ENCODE data around the gene CENPB. TPM values are rescaled to one million over a fixed set of nuclear protein-coding genes. Genes with fewer than 3 reads are reported as not detected.

Gene CENPB
- total RNA-seq, 4 donors from 2014 or later, result 38.8 to 81.4 (median 67.1) TPM

DNA sequence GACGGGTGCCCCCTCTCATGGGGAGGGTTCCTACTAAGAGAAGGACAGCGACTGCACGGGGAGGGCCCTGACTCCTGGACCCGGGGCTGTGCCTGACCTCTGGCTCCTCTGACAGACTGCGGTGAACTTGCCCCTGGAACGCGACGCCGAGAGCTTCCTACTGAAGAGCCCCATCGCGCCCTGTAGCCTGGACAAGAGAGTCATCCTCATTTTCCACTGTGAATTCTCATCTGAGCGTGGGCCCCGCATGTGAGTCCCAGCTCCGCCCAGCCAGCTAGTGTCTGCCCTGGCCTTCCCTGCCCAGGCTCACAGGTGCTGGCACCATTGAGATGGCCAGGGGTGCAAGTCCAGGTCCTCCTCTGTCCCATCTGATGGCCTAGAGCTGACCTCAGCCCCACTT, 16.7 kb upstream of the CENPB start:
- Histone ChIP-seq H3K4me3 (no peak overlapping the region), H3K9me3 (no peaks in the 10 kb centered on the region), H3K36me3 (peaks cover 9 to 64% (median 50%) of the 10 kb centered on the region in 3 donors), H3K27me3 (no peaks in the 10 kb centered on the region), H3K27ac (peak overlapping the region in 1 of 4 donors; percentile 96), H3K4me1 (peaks cover 49 to 94% (median 66%) of the 10 kb centered on the region in 3 donors)
- intact Hi-C loops (cut with DNase I), result no loop called here
- DNase-seq, result no peak
- TF ChIP-seq, protein P1, sequence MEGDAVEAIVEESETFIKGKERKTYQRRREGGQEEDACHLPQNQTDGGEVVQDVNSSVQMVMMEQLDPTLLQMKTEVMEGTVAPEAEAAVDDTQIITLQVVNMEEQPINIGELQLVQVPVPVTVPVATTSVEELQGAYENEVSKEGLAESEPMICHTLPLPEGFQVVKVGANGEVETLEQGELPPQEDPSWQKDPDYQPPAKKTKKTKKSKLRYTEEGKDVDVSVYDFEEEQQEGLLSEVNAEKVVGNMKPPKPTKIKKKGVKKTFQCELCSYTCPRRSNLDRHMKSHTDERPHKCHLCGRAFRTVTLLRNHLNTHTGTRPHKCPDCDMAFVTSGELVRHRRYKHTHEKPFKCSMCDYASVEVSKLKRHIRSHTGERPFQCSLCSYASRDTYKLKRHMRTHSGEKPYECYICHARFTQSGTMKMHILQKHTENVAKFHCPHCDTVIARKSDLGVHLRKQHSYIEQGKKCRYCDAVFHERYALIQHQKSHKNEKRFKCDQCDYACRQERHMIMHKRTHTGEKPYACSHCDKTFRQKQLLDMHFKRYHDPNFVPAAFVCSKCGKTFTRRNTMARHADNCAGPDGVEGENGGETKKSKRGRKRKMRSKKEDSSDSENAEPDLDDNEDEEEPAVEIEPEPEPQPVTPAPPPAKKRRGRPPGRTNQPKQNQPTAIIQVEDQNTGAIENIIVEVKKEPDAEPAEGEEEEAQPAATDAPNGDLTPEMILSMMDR (IDR thresholded peaks at IDR 0.05), result no peak
- TF ChIP-seq POLR2A (IDR thresholded peaks at IDR 0.05), result no peak
- 86% methylated on average over 13 of the region's 14 CpGs; no CpG with 5 or more reads in 1 of the 2 donors for WGBS, 2 donors

GRCh38 chr20:3802524-3803239, 16.1 kb upstream of the CENPB start:
- H3K4me3 ChIP-seq, result no peak overlapping the region
- WGBS, 2 donors, result 90% methylated on average over 7 to 10 of the region's 11 CpGs
- H3K4me1 ChIP-seq, result peaks cover 46 to 94% (median 66%) of the 10 kb centered on the region in 3 donors
- DNase-seq, result no peak
- TF ChIP-seq, protein P1 (IDR thresholded peaks at IDR 0.05), result no peak
- TF ChIP-seq POLR2A (IDR thresholded peaks at IDR 0.05), result no peak
- H3K27me3 ChIP-seq, result no peaks in the 10 kb centered on the region
- intact Hi-C loops (cut with DNase I), result no loop called here
- H3K27ac ChIP-seq, result peak overlapping the region in 1 of 4 donors; percentile 96
- H3K36me3 ChIP-seq, result peaks cover 9 to 64% (median 50%) of the 10 kb centered on the region in 3 donors
- no peaks in the 10 kb centered on the region for H3K9me3 ChIP-seq

GRCh38 chr20:3801846-3802245, 15.3 kb upstream of the CENPB start:
- peaks cover 9 to 64% (median 50%) of the 10 kb centered on the region in 3 donors for H3K36me3 ChIP-seq
- DNase-seq, result no peak
- WGBS, 2 donors, result 60 to 83% methylated on average over 1 of the region's 13 CpGs
- peaks cover 46 to 94% (median 65%) of the 10 kb centered on the region in 3 donors for H3K4me1 ChIP-seq
- intact Hi-C loops (cut with DNase I), result no loop called here
- H3K27me3 ChIP-seq, result no peaks in the 10 kb centered on the region
- H3K4me3 ChIP-seq, result no peak overlapping the region
- no peaks in the 10 kb centered on the region for H3K9me3 ChIP-seq
- TF ChIP-seq, protein P1 (IDR thresholded peaks at IDR 0.05), result no peak
- TF ChIP-seq POLR2A (IDR thresholded peaks at IDR 0.05), result no peak
- H3K27ac ChIP-seq, result peak overlapping the region in 1 of 4 donors; percentile 11

DNA sequence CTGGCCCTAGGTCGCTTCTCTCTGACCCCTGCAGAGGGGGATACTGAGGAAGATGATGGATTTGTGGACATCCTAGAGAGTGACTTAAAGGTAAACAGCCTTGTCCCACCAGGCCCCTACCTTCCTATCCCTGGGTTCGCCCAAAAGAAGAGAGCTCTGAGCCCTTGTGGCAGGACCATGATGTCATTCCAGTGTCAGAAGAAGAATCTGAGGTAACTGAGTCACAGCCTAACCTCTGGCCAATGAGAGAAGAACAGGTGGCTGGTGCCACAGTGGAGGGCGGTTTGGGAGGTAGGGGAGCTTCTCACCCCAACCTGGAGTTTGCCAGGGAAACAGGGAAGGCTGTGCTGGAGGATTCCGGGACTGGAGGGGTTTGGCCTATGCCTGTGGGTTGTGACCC, 14.8 kb upstream of the CENPB start:
- H3K27ac ChIP-seq, result peak overlapping the region in 2 of 4 donors; percentile 11 to 97
- no peaks in the 10 kb centered on the region for H3K9me3 ChIP-seq
- no peak for DNase-seq
- intact Hi-C loops (cut with DNase I), result no loop called here
- whole genome bisulfite sequencing, 2 donors, result 82 to 90% methylated on average over 2 of the region's 4 CpGs
- peaks cover 9 to 64% (median 50%) of the 10 kb centered on the region in 3 donors for H3K36me3 ChIP-seq
- no peaks in the 10 kb centered on the region for H3K27me3 ChIP-seq
- H3K4me1 ChIP-seq, result peaks cover 48 to 94% (median 66%) of the 10 kb centered on the region in 3 donors
- no peak overlapping the region for H3K4me3 ChIP-seq
- TF ChIP-seq, protein P1 (IDR thresholded peaks at IDR 0.05), result no peak
- TF ChIP-seq POLR2A (IDR thresholded peaks at IDR 0.05), result no peak

DNA sequence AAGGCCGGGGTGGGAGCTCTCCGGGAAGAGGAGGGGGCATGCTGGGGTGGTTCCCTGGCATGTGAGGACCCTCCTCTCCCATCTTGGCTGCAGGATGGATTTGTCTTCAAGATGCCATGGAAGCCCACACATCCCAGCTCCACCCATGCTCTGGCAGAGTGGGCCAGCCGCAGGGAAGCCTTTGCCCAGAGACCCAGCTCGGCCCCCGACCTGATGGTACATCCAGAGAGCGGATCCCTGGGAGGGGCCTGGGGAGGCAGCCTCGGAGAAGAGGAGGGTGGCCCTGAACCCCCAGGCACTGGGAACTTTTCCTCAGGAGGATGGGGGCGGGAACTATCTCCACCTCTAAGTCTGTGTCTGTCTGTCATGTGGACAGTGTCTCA, 14.3 kb upstream of the CENPB start:
- no peak for DNase-seq
- H3K4me1 ChIP-seq, result peaks cover 46 to 94% (median 62%) of the 10 kb centered on the region in 3 donors
- no peaks in the 10 kb centered on the region for H3K27me3 ChIP-seq
- H3K9me3 ChIP-seq, result no peaks in the 10 kb centered on the region
- WGBS, 2 donors, result 100% methylated on average over 1 of the region's 8 CpGs; no CpG with 5 or more reads in 1 of the 2 donors
- no peak overlapping the region for H3K4me3 ChIP-seq
- H3K27ac ChIP-seq, result peak overlapping the region in 3 of 4 donors; percentile 11 to 97 (median 97)
- peaks cover 9 to 64% (median 50%) of the 10 kb centered on the region in 3 donors for H3K36me3 ChIP-seq
- TF ChIP-seq, protein P1 (IDR thresholded peaks at IDR 0.05), result no peak
- no peak for TF ChIP-seq POLR2A (IDR thresholded peaks at IDR 0.05)
- intact Hi-C loops (cut with DNase I), result no loop called here

Data from esophagus squamous epithelium (tissue), 5 donors.